GM23338 (cell line): ENCODE results near the gene BMPR1B.

Experiments
- EZH2 ChIP-seq: fragments of 200-600 bp; sonication (generic); IDR thresholded peaks from one replicate; pipeline ENCODE4 v1.8.0; 2017; ENCODE audit warnings: antibody characterized with exemption, mild to moderate bottlenecking, low read depth; ENCODE audit not compliant: unreplicated experiment
- TF ChIP-seq, protein P1 (sequence below): IDR thresholded peaks from one replicate; pipeline ENCODE4 v1.6.1; 2018; ENCODE audit warnings: antibody characterized with exemption; ENCODE audit not compliant: unreplicated experiment
- TF ChIP-seq, protein P2 (sequence below), 2 experiments: fragments of 200-600 bp in 1 of 2; sonication (generic) in 1 of 2; conservative IDR thresholded peaks; 2 replicates each; pipeline versions ENCODE4 v1.5.1 to v1.6.1; 2016 to 2017; ENCODE audit warnings: antibody characterized with exemption in 2 of 2, low read depth in 2 of 2, mild to moderate bottlenecking in 2 of 2, moderate library complexity in 1 of 2

DNA sequence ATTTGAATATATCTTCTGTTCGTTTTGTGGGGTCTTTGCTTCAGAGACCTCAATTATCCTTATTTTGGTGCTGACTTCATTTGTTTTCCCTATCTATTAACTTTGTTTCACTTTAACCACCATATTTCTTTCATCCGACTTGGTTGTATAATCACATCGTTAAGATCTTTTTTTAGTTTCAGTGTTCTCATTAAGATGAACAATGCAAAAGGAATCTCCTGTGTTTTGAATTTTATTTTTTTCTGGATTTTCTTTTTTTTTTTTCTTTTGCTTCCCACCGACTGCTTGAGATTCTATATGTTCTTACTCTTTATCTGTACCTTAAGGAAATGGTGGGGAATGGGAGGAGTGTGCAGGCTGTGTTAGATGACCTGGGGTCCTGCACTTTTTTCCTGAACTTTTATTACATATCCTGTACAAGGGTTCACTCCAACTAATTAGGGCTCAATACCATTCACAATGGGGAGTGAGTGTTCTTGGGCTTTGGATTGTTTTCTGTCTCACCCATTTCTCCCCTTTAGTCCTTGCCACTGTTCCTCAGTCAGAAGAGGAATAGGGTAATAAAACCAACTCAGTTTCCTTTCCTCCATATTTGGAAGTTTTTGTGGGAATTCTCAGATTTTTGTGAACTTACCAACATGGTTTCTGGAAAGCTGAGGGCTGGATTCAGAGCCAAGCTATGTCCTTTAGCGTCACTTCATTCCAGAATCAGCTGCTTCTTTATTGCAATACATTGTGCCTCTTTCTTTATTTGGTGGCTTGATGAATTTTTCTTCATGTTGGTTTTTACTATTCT, 43.2 kb upstream of the BMPR1B start:
- TF ChIP-seq, protein P1, sequence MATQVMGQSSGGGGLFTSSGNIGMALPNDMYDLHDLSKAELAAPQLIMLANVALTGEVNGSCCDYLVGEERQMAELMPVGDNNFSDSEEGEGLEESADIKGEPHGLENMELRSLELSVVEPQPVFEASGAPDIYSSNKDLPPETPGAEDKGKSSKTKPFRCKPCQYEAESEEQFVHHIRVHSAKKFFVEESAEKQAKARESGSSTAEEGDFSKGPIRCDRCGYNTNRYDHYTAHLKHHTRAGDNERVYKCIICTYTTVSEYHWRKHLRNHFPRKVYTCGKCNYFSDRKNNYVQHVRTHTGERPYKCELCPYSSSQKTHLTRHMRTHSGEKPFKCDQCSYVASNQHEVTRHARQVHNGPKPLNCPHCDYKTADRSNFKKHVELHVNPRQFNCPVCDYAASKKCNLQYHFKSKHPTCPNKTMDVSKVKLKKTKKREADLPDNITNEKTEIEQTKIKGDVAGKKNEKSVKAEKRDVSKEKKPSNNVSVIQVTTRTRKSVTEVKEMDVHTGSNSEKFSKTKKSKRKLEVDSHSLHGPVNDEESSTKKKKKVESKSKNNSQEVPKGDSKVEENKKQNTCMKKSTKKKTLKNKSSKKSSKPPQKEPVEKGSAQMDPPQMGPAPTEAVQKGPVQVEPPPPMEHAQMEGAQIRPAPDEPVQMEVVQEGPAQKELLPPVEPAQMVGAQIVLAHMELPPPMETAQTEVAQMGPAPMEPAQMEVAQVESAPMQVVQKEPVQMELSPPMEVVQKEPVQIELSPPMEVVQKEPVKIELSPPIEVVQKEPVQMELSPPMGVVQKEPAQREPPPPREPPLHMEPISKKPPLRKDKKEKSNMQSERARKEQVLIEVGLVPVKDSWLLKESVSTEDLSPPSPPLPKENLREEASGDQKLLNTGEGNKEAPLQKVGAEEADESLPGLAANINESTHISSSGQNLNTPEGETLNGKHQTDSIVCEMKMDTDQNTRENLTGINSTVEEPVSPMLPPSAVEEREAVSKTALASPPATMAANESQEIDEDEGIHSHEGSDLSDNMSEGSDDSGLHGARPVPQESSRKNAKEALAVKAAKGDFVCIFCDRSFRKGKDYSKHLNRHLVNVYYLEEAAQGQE, result no peak
- no peak for TF ChIP-seq EZH2
- TF ChIP-seq, protein P2, sequence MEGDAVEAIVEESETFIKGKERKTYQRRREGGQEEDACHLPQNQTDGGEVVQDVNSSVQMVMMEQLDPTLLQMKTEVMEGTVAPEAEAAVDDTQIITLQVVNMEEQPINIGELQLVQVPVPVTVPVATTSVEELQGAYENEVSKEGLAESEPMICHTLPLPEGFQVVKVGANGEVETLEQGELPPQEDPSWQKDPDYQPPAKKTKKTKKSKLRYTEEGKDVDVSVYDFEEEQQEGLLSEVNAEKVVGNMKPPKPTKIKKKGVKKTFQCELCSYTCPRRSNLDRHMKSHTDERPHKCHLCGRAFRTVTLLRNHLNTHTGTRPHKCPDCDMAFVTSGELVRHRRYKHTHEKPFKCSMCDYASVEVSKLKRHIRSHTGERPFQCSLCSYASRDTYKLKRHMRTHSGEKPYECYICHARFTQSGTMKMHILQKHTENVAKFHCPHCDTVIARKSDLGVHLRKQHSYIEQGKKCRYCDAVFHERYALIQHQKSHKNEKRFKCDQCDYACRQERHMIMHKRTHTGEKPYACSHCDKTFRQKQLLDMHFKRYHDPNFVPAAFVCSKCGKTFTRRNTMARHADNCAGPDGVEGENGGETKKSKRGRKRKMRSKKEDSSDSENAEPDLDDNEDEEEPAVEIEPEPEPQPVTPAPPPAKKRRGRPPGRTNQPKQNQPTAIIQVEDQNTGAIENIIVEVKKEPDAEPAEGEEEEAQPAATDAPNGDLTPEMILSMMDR (conservative IDR thresholded peaks at IDR 0.05; ENCODE audit: low read depth in 2 of 2), result no peak
